Brain microvascular endothelial cell (primary cell): Measurements from ENCODE around the gene PTGDR.
A peak's percentile ranks its signal among the peaks of the same experiment; 100 is the strongest.

Experiments used
- DNase-seq: peaks from one replicate; pipeline ENCODE4 v3.0.0-alpha.2; 2020
- H3K27ac ChIP-seq: fragments of 250-450 bp; sonication (Bioruptor Pico); 2 replicates; pipeline ENCODE4 v1.5.1; 2020; ENCODE audit warnings: mild to moderate bottlenecking, moderate library complexity
- H3K27me3 ChIP-seq: fragments of 250-450 bp; sonication (Bioruptor Pico); replicated peaks from 2 replicates; pipeline ENCODE4 v1.5.1; 2020; ENCODE audit warnings: mild to moderate bottlenecking
- H3K36me3 ChIP-seq: fragments of 250-450 bp; sonication (Bioruptor Pico); replicated peaks from 2 replicates; pipeline ENCODE4 v1.5.1; 2020; ENCODE audit warnings: mild to moderate bottlenecking
- H3K4me3 ChIP-seq: 2 replicates; pipeline ENCODE4 v1.5.1; 2011; ENCODE audit warnings: low read depth, mild to moderate bottlenecking, control low read depth, low read length, moderate library complexity
- in situ Hi-C: cut with HindIII; loops from 2 replicates; pipeline ENCODE4 v1.10.0; 2017; ENCODE audit warnings: low sequenced_read_pairs, low pct_ligation_motif_present
- TF ChIP-seq, protein P1 (sequence below): IDR thresholded peaks from 2 replicates; pipeline ENCODE4 v1.5.1; 2011; ENCODE audit warnings: low read depth, mild to moderate bottlenecking, moderate library complexity, low read length, control low read depth, inconsistent platforms; ENCODE audit errors: missing control alignments

Gene PTGDR

DNA sequence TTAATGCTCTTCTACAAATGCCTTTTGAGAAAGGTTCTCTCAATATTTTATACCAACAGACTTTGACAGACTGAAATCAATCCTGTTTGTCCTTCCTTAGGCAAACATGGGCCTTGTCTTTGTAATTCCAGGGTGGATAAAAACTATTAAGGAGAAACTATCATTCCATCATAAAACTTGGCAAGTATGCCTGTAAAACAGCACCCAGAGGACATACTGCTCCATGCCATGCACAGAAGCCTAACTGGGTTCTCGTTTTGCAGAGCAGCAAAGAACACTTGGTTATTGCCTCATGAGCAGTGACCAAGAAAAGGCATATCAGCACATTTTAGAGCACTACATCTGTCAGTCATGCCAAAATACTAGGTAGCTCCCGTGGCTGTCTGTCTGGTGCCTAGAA lies 33.8 kb upstream of the PTGDR start:
- H3K4me3 ChIP-seq: no peak overlapping the region
- no peak overlapping the region for H3K27ac ChIP-seq
- H3K27me3 ChIP-seq: no peaks in the 10 kb centered on the region
- no peaks in the 10 kb centered on the region for H3K36me3 ChIP-seq
- in situ Hi-C loops: no loop called here
- TF ChIP-seq, protein P1, sequence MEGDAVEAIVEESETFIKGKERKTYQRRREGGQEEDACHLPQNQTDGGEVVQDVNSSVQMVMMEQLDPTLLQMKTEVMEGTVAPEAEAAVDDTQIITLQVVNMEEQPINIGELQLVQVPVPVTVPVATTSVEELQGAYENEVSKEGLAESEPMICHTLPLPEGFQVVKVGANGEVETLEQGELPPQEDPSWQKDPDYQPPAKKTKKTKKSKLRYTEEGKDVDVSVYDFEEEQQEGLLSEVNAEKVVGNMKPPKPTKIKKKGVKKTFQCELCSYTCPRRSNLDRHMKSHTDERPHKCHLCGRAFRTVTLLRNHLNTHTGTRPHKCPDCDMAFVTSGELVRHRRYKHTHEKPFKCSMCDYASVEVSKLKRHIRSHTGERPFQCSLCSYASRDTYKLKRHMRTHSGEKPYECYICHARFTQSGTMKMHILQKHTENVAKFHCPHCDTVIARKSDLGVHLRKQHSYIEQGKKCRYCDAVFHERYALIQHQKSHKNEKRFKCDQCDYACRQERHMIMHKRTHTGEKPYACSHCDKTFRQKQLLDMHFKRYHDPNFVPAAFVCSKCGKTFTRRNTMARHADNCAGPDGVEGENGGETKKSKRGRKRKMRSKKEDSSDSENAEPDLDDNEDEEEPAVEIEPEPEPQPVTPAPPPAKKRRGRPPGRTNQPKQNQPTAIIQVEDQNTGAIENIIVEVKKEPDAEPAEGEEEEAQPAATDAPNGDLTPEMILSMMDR: no peak
- no peak for DNase-seq

DNA sequence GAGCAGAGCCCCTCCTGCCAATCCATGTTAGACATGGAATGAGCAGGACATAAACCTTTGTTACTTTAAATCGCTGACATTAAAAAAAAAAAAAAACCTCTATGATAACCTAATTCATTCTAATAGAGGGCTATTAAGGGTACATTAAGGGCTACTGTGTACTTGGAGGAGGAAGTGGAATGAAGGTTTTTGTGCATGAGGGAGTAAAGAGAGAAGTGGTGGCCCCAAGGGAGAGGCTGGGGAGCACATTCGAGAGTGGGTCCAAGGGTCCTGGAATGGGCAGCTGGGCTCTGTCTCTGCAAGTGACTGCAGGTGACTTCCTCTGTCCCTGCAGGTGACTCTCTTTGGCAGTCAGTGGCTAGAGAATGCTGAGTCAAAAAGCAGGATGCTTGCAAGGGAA lies 32.1 kb upstream of the PTGDR start:
- DNase-seq: no peak
- no peak overlapping the region for H3K4me3 ChIP-seq
- H3K27me3 ChIP-seq: no peaks in the 10 kb centered on the region
- H3K27ac ChIP-seq: no peak overlapping the region
- TF ChIP-seq, protein P1: no peak
- H3K36me3 ChIP-seq: no peaks in the 10 kb centered on the region
- in situ Hi-C loops: no loop called here

DNA sequence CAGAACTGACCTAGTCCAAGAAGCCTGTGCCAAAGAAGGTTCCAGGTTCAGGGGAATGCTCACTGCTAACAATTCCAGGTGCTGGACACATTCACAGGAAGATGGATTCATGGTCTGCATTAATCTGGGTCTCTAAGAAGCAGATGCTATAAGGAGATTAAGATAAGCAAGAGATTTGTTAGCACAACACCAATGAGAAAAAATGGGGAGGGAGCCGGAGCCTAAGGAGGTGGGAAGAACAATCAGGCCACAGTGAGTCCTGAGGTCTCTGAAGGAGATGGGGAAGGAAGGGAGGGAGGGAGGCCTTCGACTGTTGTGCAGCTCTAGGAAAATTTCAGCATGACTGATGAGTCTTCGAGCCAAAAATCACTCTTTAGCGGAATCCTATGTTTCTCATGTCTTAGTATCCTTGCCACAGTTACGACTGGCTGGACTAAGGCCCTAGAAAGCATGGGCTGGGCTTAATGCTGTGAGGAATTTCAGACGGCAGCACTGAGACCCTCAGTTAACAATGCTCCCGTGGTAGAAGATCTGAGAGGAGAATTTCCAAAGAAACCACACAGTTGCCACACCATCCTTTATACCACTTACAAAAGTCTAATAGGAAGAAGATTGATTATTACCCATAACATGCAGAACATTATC lies 31.5 kb upstream of the PTGDR start:
- in situ Hi-C loops: no loop called here
- Histone ChIP-seq H3K27ac (no peak overlapping the region), H3K4me3 (no peak overlapping the region), H3K36me3 (no peaks in the 10 kb centered on the region), H3K27me3 (no peaks in the 10 kb centered on the region)
- TF ChIP-seq, protein P1: no peak
- DNase-seq: no peak

DNA sequence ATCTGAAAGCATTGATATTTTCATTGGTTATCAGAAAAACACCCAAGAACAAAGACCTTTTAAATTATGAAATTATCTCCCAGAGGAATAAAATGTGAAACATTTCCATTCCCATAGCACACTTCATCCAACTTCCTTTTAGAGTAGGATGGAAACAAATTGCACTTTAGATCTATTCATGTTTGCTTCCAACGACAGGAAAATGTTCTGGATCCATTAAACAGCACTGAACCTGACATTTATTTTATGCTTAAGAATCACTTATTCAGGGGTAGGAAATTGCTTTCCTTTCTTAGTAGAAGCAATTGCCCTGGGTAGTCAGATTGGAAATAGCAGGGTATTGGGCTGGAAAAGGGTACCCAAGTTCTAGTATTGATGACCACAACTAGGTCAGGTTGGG lies 28.8 kb upstream of the PTGDR start:
- TF ChIP-seq, protein P1: no peak
- no peak overlapping the region for H3K27ac ChIP-seq
- no peak for DNase-seq
- in situ Hi-C loops: no loop called here
- H3K4me3 ChIP-seq: no peak overlapping the region
- no peaks in the 10 kb centered on the region for H3K27me3 ChIP-seq
- no peaks in the 10 kb centered on the region for H3K36me3 ChIP-seq

DNA sequence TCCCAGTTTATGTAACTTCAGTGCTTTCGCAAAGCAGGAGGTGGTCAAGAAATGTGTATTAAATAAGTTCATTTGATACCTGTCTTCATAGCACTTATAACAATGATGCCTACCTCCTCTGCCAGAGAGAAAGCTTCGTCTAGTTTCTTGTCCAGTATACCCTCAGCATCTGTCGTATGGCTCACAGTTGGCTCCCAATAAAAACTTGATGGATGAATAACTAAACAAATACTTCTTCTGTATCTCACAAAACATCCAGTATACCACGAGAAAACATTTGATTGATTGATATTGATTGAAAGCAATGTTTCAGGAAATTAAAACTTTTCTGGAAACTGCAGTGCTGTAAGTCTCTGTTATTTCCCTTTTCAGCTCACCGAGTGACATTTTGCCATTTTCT lies 26.9 kb upstream of the PTGDR start:
- Histone ChIP-seq H3K27ac (peak overlapping the region; percentile 91), H3K27me3 (no peaks in the 10 kb centered on the region), H3K36me3 (no peaks in the 10 kb centered on the region), H3K4me3 (no peak overlapping the region)
- in situ Hi-C loops: no loop called here
- TF ChIP-seq, protein P1: no peak
- DNase-seq: no peak
